ENCODE measurements around the gene FAM110A. TPM values are rescaled to one million over a fixed set of nuclear protein-coding genes. Genes with fewer than 3 reads are reported as not detected.

The FAM110A gene
- total and polyA plus RNA-seq, 2 donors (not counting 3 experiments of a cell fraction or from before 2014, with no cell fraction given): 4.6 to 5.4 TPM

DNA sequence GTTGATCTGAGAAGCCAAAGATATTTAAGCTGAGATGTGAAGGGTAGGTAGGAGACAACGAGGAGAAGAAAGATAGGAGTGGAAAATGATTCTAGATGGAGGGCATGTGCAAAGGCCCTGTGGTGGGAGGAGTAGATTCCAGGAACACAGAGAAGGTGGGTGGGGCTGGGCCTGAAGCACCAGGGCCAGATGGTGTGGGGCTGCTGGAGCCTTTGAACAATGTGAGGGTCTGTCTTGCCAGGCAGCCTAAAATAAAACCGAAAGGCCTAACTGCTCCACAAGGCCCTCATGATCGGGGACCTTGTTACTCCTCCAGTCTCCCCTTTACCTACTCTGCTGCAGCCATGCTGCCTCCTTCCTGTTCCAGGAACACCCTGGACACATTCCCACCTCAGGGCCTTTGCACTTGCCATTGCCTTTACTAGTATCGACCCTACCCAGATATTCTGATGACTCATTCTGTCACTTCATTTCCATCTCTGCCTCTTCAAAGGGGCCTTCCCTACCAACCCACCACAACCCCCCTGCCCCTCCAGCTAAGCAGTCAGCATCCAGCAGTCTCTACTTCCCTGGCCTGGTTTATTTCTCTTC is 20.0 kb downstream of the FAM110A start:
- H3K4me2 ChIP-seq (ENCODE audit: insufficient read depth, low read length): no peak overlapping the region
- H3K4me3 ChIP-seq (replicated peaks in 1 of 3; ENCODE audit: insufficient read depth in 1 of 3, low read depth in 1 of 3, low read length in 3 of 3): no peak overlapping the region
- no TSS peak for BruUV-seq (replicated peaks)
- no peaks in the 10 kb centered on the region for H3K9me3 ChIP-seq (replicated peaks; ENCODE audit: control insufficient read depth, insufficient read depth, low read length)
- H2AFZ ChIP-seq (ENCODE audit: low read depth, low read length): no peak overlapping the region
- H3K9ac ChIP-seq (replicated peaks; ENCODE audit: extremely low read depth, insufficient read depth, low read length): no peak overlapping the region
- TF ChIP-seq GATA2 (IDR thresholded peaks at IDR 0.05; ENCODE audit: insufficient read depth, insufficient read length, low read depth, low read length): no peak
- TF ChIP-seq, protein P1, sequence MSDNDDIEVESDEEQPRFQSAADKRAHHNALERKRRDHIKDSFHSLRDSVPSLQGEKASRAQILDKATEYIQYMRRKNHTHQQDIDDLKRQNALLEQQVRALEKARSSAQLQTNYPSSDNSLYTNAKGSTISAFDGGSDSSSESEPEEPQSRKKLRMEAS (IDR thresholded peaks at IDR 0.05; ENCODE audit: insufficient read depth, insufficient read length): no peak
- no peak for TF ChIP-seq FOS (IDR thresholded peaks at IDR 0.05; ENCODE audit: borderline replicate concordance, insufficient read depth, low read length)
- no peak for TF ChIP-seq MYC (IDR thresholded peaks at IDR 0.05; ENCODE audit: low read depth, low read length)
- TF ChIP-seq POLR2A (IDR thresholded peaks at IDR 0.05; ENCODE audit: low read depth, low read length): no peak
- TF ChIP-seq JUN (IDR thresholded peaks at IDR 0.05; ENCODE audit: borderline replicate concordance, insufficient read depth, insufficient read length, low read depth): no peak
- ChIA-PET CTCF (interaction anchor here (1.1 kb wide), 1 partner anchor 35 kb away, joined by 3 read pairs; no protein-coding TSS in a partner anchor), POLR2A (no interaction called here)
- dilution Hi-C loops (cut with MboI; ENCODE audit: extremely low pct_ligation_motif_present, low sequenced_read_pairs) (no loop called here), intact Hi-C loops (cut with micrococcal nuclease) (no loop called here)
- DNase-seq (ENCODE audit: low read depth, low spot score) (no peak), FAIRE-seq (no peak)
- peaks cover 3% of the 10 kb centered on the region for H3K79me2 ChIP-seq (ENCODE audit: control insufficient read depth, insufficient read depth, low read length)
- H3K4me1 ChIP-seq (ENCODE audit: control insufficient read depth, extremely low read depth, insufficient read depth, low read length): peaks cover 11% of the 10 kb centered on the region
- no peaks in the 10 kb centered on the region for H4K20me1 ChIP-seq (replicated peaks; ENCODE audit: control insufficient read depth, extremely low read depth, insufficient read depth, low read length)
- no peaks in the 10 kb centered on the region for H3K36me3 ChIP-seq (ENCODE audit: control insufficient read depth in 2 of 2, extremely low read depth in 1 of 2, insufficient read depth in 2 of 2, low read length in 2 of 2)
- H3K27ac ChIP-seq (ENCODE audit: insufficient read depth, low read depth, low read length): no peak overlapping the region
- no peaks in the 10 kb centered on the region for H3K27me3 ChIP-seq (ENCODE audit: control insufficient read depth in 2 of 2, insufficient read depth in 2 of 2, low read length in 2 of 2)
- no peaks in the 10 kb centered on the region for H3K9me1 ChIP-seq (replicated peaks; ENCODE audit: control insufficient read depth, extremely low read depth, insufficient read depth, low read length)

DNA sequence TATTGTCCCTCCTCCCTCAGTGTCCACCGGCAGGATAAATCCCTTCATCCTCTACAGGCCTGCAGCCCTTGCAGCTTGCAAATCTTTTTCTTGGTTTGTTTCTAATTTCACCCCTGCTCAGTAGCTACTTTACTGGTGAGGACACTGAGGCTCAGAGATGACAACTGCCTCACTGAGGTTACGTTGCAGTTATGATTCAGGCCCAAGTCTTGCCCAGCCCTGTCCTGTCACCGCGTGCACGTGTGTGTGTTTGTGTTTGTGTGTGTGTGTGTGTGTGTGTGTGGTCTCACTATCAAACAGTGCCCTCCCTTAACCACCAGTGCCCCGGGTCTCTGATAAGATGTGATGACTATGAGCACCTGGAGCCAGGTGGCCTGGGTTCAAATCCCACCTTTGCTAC is 21.1 kb downstream of the FAM110A start:
- H3K79me2 ChIP-seq (ENCODE audit: control insufficient read depth, insufficient read depth, low read length): peaks cover 3% of the 10 kb centered on the region
- ChIA-PET CTCF (interaction anchor here (0.7 kb wide), 1 partner anchor 11 kb away, joined by 3 read pairs; no protein-coding TSS in a partner anchor), POLR2A (no interaction called here)
- TF ChIP-seq POLR2A (IDR thresholded peaks at IDR 0.05; ENCODE audit: low read depth, low read length) (no peak), GATA2 (IDR thresholded peaks at IDR 0.05; ENCODE audit: insufficient read depth, insufficient read length, low read depth, low read length) (no peak), MYC (IDR thresholded peaks at IDR 0.05; ENCODE audit: low read depth, low read length) (no peak), EZH2 (IDR thresholded peaks at IDR 0.05; ENCODE audit: borderline replicate concordance, low read depth, low read length, severe bottlenecking) (no peak), JUN (IDR thresholded peaks at IDR 0.05; ENCODE audit: borderline replicate concordance, insufficient read depth, insufficient read length, low read depth) (no peak), FOS (IDR thresholded peaks at IDR 0.05; ENCODE audit: borderline replicate concordance, insufficient read depth, low read length) (no peak), POLR2AphosphoS5 (IDR thresholded peaks at IDR 0.05; ENCODE audit: insufficient read depth, low read depth, low read length) (no peak)
- TF ChIP-seq, protein P2, sequence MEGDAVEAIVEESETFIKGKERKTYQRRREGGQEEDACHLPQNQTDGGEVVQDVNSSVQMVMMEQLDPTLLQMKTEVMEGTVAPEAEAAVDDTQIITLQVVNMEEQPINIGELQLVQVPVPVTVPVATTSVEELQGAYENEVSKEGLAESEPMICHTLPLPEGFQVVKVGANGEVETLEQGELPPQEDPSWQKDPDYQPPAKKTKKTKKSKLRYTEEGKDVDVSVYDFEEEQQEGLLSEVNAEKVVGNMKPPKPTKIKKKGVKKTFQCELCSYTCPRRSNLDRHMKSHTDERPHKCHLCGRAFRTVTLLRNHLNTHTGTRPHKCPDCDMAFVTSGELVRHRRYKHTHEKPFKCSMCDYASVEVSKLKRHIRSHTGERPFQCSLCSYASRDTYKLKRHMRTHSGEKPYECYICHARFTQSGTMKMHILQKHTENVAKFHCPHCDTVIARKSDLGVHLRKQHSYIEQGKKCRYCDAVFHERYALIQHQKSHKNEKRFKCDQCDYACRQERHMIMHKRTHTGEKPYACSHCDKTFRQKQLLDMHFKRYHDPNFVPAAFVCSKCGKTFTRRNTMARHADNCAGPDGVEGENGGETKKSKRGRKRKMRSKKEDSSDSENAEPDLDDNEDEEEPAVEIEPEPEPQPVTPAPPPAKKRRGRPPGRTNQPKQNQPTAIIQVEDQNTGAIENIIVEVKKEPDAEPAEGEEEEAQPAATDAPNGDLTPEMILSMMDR (IDR thresholded peaks at IDR 0.05; ENCODE audit: extremely low read depth in 1 of 2, insufficient read depth in 1 of 2, low read depth in 1 of 2, low read length in 2 of 2): no peak
- TF ChIP-seq, protein P1 (IDR thresholded peaks at IDR 0.05; ENCODE audit: insufficient read depth, insufficient read length): no peak
- DNase-seq (ENCODE audit: low read depth, low spot score): no peak
- no peaks in the 10 kb centered on the region for H4K20me1 ChIP-seq (replicated peaks; ENCODE audit: control insufficient read depth, extremely low read depth, insufficient read depth, low read length)
- H3K9me3 ChIP-seq (replicated peaks; ENCODE audit: control insufficient read depth, insufficient read depth, low read length): no peaks in the 10 kb centered on the region
- H3K4me2 ChIP-seq (ENCODE audit: insufficient read depth, low read length): no peak overlapping the region
- no peaks in the 10 kb centered on the region for H3K27me3 ChIP-seq (ENCODE audit: control insufficient read depth in 2 of 2, insufficient read depth in 2 of 2, low read length in 2 of 2)
- intact Hi-C loops (cut with micrococcal nuclease): no loop called here
- no peak overlapping the region for H2AFZ ChIP-seq (ENCODE audit: low read depth, low read length)
- no peak overlapping the region for H3K9ac ChIP-seq (replicated peaks; ENCODE audit: extremely low read depth, insufficient read depth, low read length)
- no peak for FAIRE-seq
- peaks cover 11% of the 10 kb centered on the region for H3K4me1 ChIP-seq (ENCODE audit: control insufficient read depth, extremely low read depth, insufficient read depth, low read length)
- H3K27ac ChIP-seq (ENCODE audit: insufficient read depth, low read depth, low read length): no peak overlapping the region
- H3K4me3 ChIP-seq (replicated peaks in 1 of 3; ENCODE audit: insufficient read depth in 1 of 3, low read depth in 1 of 3, low read length in 3 of 3): no peak overlapping the region
- H3K9me1 ChIP-seq (replicated peaks; ENCODE audit: control insufficient read depth, extremely low read depth, insufficient read depth, low read length): no peaks in the 10 kb centered on the region
- H3K36me3 ChIP-seq (ENCODE audit: control insufficient read depth in 2 of 2, extremely low read depth in 1 of 2, insufficient read depth in 2 of 2, low read length in 2 of 2): no peaks in the 10 kb centered on the region
- dilution Hi-C loops (cut with MboI; ENCODE audit: extremely low pct_ligation_motif_present, low sequenced_read_pairs): no loop called here
- BruUV-seq (replicated peaks): no TSS peak
